Upper lobe of right lung (tissue), 1 donor: ENCODE results near the gene KCNQ5. TPM values are rescaled to one million over a fixed set of nuclear protein-coding genes. Genes with fewer than 3 reads are reported as not detected.

Experiments used
- ATAC-seq: fragments of 200-7000 bp; cut with Tn5 transposase; one replicate; pipeline ENCODE4 v1.9.1; 2020; ENCODE audit warnings: mild to moderate bottlenecking, moderate library complexity
- DNase-seq: peaks from one replicate; pipeline ENCODE4 v3.0.0-alpha.2; 2020
- H3K27ac ChIP-seq: fragments of 200-600 bp; one replicate; pipeline ENCODE4 v1.8.0; 2022
- H3K27me3 ChIP-seq: fragments of 200-600 bp; one replicate; pipeline ENCODE4 v1.8.0; 2022; ENCODE audit warnings: mild to moderate bottlenecking
- H3K36me3 ChIP-seq: fragments of 200-600 bp; one replicate; pipeline ENCODE4 v1.8.0; 2022
- H3K4me1 ChIP-seq: fragments of 200-600 bp; one replicate; pipeline ENCODE4 v1.8.0; 2022
- H3K4me3 ChIP-seq: fragments of 200-600 bp; one replicate; pipeline ENCODE4 v1.8.0; 2022; ENCODE audit warnings: mild to moderate bottlenecking
- H3K9me3 ChIP-seq: fragments of 200-600 bp; one replicate; pipeline ENCODE4 v1.8.0; 2022
- intact Hi-C: fragments of 100-400 bp; cut with DNase I; formaldehyde crosslinking; loops from one replicate; pipeline ENCODE4 v1.11.0; 2022
- total RNA-seq: library from RNA; stranded (reverse); fragmentation: NEBNext Ultra II Directional; extraction: Animal tissue kit (Norgen Biotek cat#: 25700); gene quantifications from one replicate; pipeline ENCODE4 v1.2.1, GENCODE V29; 2021
- TF ChIP-seq, protein P1 (sequence below): fragments of 200-600 bp; IDR thresholded peaks from one replicate; pipeline ENCODE4 v1.8.0; 2022; ENCODE audit warnings: antibody characterized with exemption
- donor health status: DM: no; HTN: yes; CAD: no; lungs with severe emphysema.

The KCNQ5 gene
- total RNA-seq, 1 donor from 2014 or later: 1.3 TPM

DNA sequence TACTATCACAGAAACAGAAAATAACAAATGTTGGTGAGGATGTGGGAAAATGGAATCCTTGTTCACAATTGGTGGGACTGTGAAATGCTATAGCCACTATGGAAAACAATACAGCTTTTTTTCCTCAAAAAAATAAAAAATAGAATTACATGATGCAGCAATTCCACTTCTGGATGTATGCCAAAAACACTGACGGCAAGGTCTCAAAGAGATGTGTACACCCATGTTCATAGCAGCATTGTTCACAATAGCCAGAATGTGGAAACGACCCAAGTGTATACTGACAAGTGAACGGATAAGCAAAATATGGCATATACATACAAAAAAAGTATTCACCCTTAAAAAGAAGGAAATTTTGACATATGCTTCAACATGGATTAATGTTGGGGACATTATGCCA is 390.1 kb downstream of the KCNQ5 start:
- intact Hi-C loops: no loop called here
- Histone ChIP-seq H3K27ac (no peak overlapping the region), H3K4me1 (no peaks in the 10 kb centered on the region), H3K9me3 (no peaks in the 10 kb centered on the region), H3K4me3 (no peak overlapping the region), H3K36me3 (no peaks in the 10 kb centered on the region), H3K27me3 (no peaks in the 10 kb centered on the region)
- ATAC-seq (no peak), DNase-seq (no peak)
- TF ChIP-seq, protein P1, sequence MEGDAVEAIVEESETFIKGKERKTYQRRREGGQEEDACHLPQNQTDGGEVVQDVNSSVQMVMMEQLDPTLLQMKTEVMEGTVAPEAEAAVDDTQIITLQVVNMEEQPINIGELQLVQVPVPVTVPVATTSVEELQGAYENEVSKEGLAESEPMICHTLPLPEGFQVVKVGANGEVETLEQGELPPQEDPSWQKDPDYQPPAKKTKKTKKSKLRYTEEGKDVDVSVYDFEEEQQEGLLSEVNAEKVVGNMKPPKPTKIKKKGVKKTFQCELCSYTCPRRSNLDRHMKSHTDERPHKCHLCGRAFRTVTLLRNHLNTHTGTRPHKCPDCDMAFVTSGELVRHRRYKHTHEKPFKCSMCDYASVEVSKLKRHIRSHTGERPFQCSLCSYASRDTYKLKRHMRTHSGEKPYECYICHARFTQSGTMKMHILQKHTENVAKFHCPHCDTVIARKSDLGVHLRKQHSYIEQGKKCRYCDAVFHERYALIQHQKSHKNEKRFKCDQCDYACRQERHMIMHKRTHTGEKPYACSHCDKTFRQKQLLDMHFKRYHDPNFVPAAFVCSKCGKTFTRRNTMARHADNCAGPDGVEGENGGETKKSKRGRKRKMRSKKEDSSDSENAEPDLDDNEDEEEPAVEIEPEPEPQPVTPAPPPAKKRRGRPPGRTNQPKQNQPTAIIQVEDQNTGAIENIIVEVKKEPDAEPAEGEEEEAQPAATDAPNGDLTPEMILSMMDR: no peak

DNA sequence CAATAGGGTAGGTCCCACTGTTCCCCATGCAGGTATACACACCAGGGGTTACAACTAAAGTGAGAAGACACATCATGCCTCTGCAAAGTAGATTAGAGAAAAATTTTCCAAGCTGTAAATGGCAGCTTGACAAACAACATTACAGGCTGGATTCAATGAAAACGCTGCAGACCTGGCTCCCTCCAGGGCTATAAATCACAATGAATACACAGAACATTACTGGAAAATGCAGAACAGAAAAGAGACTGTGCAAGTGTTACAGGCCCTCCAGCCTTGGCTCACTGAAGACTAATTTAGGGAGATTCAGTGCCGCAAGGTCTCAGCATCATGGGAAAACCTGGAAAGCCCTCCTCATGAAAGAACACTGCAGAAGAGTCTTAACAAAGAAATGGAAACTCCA is 395.6 kb downstream of the KCNQ5 start:
- no peak overlapping the region for H3K4me3 ChIP-seq
- no peaks in the 10 kb centered on the region for H3K9me3 ChIP-seq
- DNase-seq: no peak
- intact Hi-C loops: no loop called here
- TF ChIP-seq, protein P1: no peak
- H3K36me3 ChIP-seq: no peaks in the 10 kb centered on the region
- H3K27ac ChIP-seq: no peak overlapping the region
- no peaks in the 10 kb centered on the region for H3K27me3 ChIP-seq
- ATAC-seq: no peak
- no peaks in the 10 kb centered on the region for H3K4me1 ChIP-seq

DNA sequence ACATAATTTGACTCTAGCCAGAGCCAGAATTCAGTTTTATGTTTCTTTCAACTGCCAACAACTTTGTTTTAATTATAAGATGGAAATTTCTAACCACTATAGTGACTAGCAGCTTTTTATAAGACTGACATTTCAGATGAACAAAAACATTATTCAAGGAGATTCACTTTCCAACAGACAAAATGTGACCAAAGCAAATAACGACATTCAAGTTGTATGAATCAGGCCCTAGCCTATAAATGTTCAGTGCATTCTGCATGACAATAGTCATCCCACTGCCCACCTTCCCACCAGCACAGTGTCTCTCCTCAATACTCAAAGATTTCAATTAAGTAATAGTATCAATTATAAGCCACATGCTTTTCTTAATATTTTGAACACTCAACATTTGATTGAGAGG is 402.7 kb downstream of the KCNQ5 start:
- DNase-seq: no peak
- H3K36me3 ChIP-seq: no peaks in the 10 kb centered on the region
- ATAC-seq: no peak
- no peak overlapping the region for H3K27ac ChIP-seq
- H3K4me3 ChIP-seq: no peak overlapping the region
- TF ChIP-seq, protein P1: no peak
- H3K4me1 ChIP-seq: no peaks in the 10 kb centered on the region
- no peaks in the 10 kb centered on the region for H3K9me3 ChIP-seq
- H3K27me3 ChIP-seq: no peaks in the 10 kb centered on the region
- intact Hi-C loops: no loop called here

DNA sequence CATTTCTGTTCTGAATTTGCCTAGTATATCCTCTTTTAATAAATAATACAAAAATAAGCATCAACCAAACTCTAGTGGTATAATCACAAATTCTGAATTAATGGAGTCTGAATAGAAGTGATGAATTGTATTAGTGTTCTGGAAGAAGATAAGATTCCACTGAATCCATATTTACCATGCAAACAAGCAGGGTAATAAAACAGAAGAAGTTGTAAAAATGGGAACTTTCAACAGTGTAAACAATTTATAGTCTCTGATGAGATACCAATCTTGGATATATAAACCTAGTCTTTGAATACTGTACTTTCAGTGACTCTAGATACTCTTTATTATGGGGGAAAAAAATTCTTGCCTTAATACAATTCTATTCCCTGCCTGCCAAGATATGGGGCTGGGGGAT is 405.8 kb downstream of the KCNQ5 start:
- no peaks in the 10 kb centered on the region for H3K27me3 ChIP-seq
- H3K27ac ChIP-seq: no peak overlapping the region
- H3K4me3 ChIP-seq: no peak overlapping the region
- ATAC-seq (no peak), DNase-seq (no peak)
- H3K4me1 ChIP-seq: no peaks in the 10 kb centered on the region
- intact Hi-C loops: no loop called here
- H3K9me3 ChIP-seq: no peaks in the 10 kb centered on the region
- TF ChIP-seq, protein P1: no peak
- H3K36me3 ChIP-seq: no peaks in the 10 kb centered on the region

DNA sequence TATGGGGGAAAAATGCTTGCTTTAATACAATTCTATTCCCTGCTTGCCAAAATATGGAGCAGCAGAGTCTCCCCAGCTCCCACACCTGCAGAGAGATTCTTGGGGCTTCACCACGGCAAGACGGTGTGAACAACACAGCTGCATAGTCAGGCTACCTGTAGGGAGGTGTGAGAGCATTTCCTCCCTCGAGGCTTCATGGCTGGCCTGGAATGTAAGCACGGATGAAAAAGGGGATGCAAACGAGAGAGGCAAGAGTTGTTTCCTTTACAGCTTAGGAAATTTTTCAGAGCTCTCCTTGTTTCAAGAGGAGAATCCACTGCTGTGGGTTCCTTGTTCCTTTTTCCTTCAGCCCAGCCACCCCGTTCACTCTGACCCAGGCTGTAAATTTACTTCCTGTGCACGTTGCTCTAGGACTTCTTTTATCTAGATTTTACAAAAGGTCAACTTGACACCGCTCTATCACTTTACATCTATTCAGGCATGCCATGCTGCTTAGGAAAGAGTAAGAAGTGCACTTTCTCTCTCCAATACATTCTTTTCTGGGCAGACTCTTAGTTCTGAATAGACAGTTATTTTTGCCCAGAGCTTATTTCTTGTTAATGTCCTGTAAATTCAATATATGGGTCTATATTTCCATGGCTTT is 406.4 kb downstream of the KCNQ5 start:
- intact Hi-C loops: no loop called here
- no peaks in the 10 kb centered on the region for H3K36me3 ChIP-seq
- H3K27ac ChIP-seq: no peak overlapping the region
- H3K9me3 ChIP-seq: no peaks in the 10 kb centered on the region
- ATAC-seq (no peak), DNase-seq (no peak)
- TF ChIP-seq, protein P1: no peak
- H3K4me1 ChIP-seq: no peaks in the 10 kb centered on the region
- no peaks in the 10 kb centered on the region for H3K27me3 ChIP-seq
- H3K4me3 ChIP-seq: no peak overlapping the region
